HCT116 (cell line): Measurements from ENCODE around the gene GDPD3. TPM values are rescaled to one million over a fixed set of nuclear protein-coding genes. Genes with fewer than 3 reads are reported as not detected.

Experiments
- ATAC-seq: fragments of 200-7000 bp; cut with Tn5 transposase; 2 replicates; pipeline ENCODE4 v1.9.1; 2020; ENCODE audit warnings: mild to moderate bottlenecking, moderate library complexity
- BruUV-seq: library from RNA; stranded (reverse); fragments of 400-500 nt; replicated peaks from 2 replicates; lab custom pipeline; 2021; lab: Mats Ljungman, UMichigan
- CTCF ChIA-PET: fragments of 300-600 bp; sonication (Branson Sonifier 250); formaldehyde crosslinking; loops from one replicate; lab custom pipeline; 2021; ENCODE audit warnings: antibody characterized with exemption; lab: Charles Lee
- POLR2A ChIA-PET: fragments of 300-600, 350-600 bp; sonication (Branson Sonifier 250); formaldehyde crosslinking; loops from one replicate; lab custom pipeline; 2021; ENCODE audit warnings: antibody characterized with exemption; lab: Charles Lee
- RAD21 ChIA-PET, 2 experiments: fragments of 300-600 bp; sonication (Branson Sonifier 250); formaldehyde crosslinking; loops; one replicate each; lab custom pipeline; 2023; ENCODE audit warnings: low total read pairs in 2 of 2; ENCODE audit not compliant: uncharacterized antibody in 2 of 2, unreplicated experiment in 2 of 2, low non-redundant PET in 1 of 2; lab: Charles Lee
- DNase-seq: peaks from one replicate; pipeline ENCODE4 v3.0.0-alpha.2; 2010; ENCODE audit warnings: low read depth, low spot score
- H2AFZ ChIP-seq: fragments of 200-600 bp; shearing (Covaris generic), sonication (generic); 2 replicates; pipeline ENCODE4 v1.6.1; 2017; ENCODE audit warnings: low read depth, mixed run types, mixed read lengths, antibody characterized with exemption, low read length; ENCODE audit not compliant: poor library complexity, severe bottlenecking
- H3K27ac ChIP-seq: 2 replicates; pipeline ENCODE4 v1.5.1; 2012; ENCODE audit warnings: low read depth, low read length
- H3K27me3 ChIP-seq: fragments of 200-600 bp; sonication (generic); 2 replicates; pipeline ENCODE4 v1.6.1; 2016; ENCODE audit warnings: mixed run types, low read length, mixed read lengths; ENCODE audit not compliant: insufficient read depth
- H3K36me3 ChIP-seq, 2 experiments: fragments of 200-500 bp in 1 of 2; fragments of 200-600 bp in 1 of 2; sonication (Bioruptor generic) in 1 of 2; sonication (generic) in 1 of 2; 2 replicates each; pipeline versions ENCODE4 v1.5.1 to v1.6.1; 2014 to 2016; ENCODE audit warnings: low read length in 2 of 2, inconsistent platforms in 1 of 2, mixed read lengths in 1 of 2, mixed run types in 1 of 2; ENCODE audit not compliant: insufficient read depth in 2 of 2, control insufficient read depth in 1 of 2
- H3K4me1 ChIP-seq, 2 experiments: fragments of 200-600 bp in 1 of 2; sonication (generic) in 1 of 2; 2 replicates each; pipeline versions ENCODE4 v1.5.1 to v1.6.1; 2012 to 2017; ENCODE audit warnings: low read length in 2 of 2, inconsistent platforms in 1 of 2, mild to moderate bottlenecking in 1 of 2, mixed read lengths in 1 of 2, mixed run types in 1 of 2, moderate library complexity in 1 of 2; ENCODE audit not compliant: insufficient read depth in 2 of 2, control insufficient read depth in 1 of 2
- H3K4me2 ChIP-seq: fragments of 200-600 bp; sonication (generic); 2 replicates; pipeline ENCODE4 v1.6.1; 2017; ENCODE audit warnings: mixed run types, low read length, mixed read lengths
- H3K4me3 ChIP-seq, 2 experiments: fragments of 200-600 bp in 1 of 2; sonication (generic) in 1 of 2; replicated peaks in 1 of 2; 2 replicates each; pipeline ENCODE4 v1.5.1; 2011 to 2016; ENCODE audit warnings: low read length in 2 of 2, control low read depth in 1 of 2, low read depth in 1 of 2, mild to moderate bottlenecking in 1 of 2, mixed read lengths in 1 of 2, mixed run types in 1 of 2
- H3K79me2 ChIP-seq: fragments of 200-600 bp; sonication (generic); 2 replicates; pipeline ENCODE4 v1.6.1; 2017; ENCODE audit warnings: mild to moderate bottlenecking, mixed run types, low read length, moderate library complexity, mixed read lengths; ENCODE audit not compliant: insufficient read depth
- H3K9ac ChIP-seq: fragments of 200-600 bp; sonication (generic); 2 replicates; pipeline ENCODE4 v1.6.1; 2016; ENCODE audit warnings: low read length, mixed read lengths
- H3K9me2 ChIP-seq: fragments of 200-600 bp; sonication (generic), shearing (Covaris generic); 2 replicates; pipeline ENCODE4 v1.6.1; 2017; ENCODE audit warnings: mixed run types, mild to moderate bottlenecking, moderate library complexity; ENCODE audit not compliant: insufficient read depth
- H3K9me3 ChIP-seq, 2 experiments: fragments of 200-500 bp in 1 of 2; fragments of 200-600 bp in 1 of 2; sonication (Bioruptor generic) in 1 of 2; sonication (generic) in 1 of 2; 2 replicates each; pipeline ENCODE4 v1.6.1; 2014 to 2017; ENCODE audit warnings: low read length in 2 of 2, mixed read lengths in 2 of 2, inconsistent platforms in 1 of 2, low read depth in 1 of 2, mild to moderate bottlenecking in 1 of 2, mixed run types in 1 of 2, moderate library complexity in 1 of 2; ENCODE audit not compliant: control insufficient read depth in 1 of 2, insufficient read depth in 1 of 2
- H4K20me1 ChIP-seq: fragments of 200-600 bp; sonication (generic), shearing (Covaris generic); 2 replicates; pipeline ENCODE4 v1.6.1; 2017; ENCODE audit warnings: mixed run types, mild to moderate bottlenecking, moderate library complexity; ENCODE audit not compliant: insufficient read depth
- CBX3 ChIP-seq: IDR thresholded peaks from 2 replicates; pipeline ENCODE4 v1.6.1; 2012; ENCODE audit warnings: low read depth
- FOSL1 ChIP-seq: IDR thresholded peaks from 2 replicates; pipeline ENCODE4 v1.6.1; 2012; ENCODE audit warnings: low read depth
- JUND ChIP-seq: IDR thresholded peaks from 2 replicates; pipeline ENCODE4 v1.6.1; 2012
- POLR2A ChIP-seq: IDR thresholded peaks from 2 replicates; pipeline ENCODE4 v1.7.0; 2011; ENCODE audit warnings: borderline replicate concordance; ENCODE audit not compliant: insufficient read depth, insufficient read length; ENCODE audit errors: extremely low read depth
- POLR2AphosphoS5 ChIP-seq: IDR thresholded peaks from 2 replicates; pipeline ENCODE4 v1.6.1; 2011; ENCODE audit warnings: mild to moderate bottlenecking, low read depth, low read length, moderate library complexity
- SIN3A ChIP-seq: IDR thresholded peaks from 2 replicates; pipeline ENCODE4 v1.6.1; 2012; ENCODE audit warnings: low read depth
- SRF ChIP-seq: IDR thresholded peaks from 2 replicates; pipeline ENCODE4 v1.6.1; 2012; ENCODE audit warnings: low read depth
- TCF7L2 ChIP-seq: IDR thresholded peaks from 2 replicates; pipeline ENCODE4 v1.7.0; 2011; ENCODE audit warnings: borderline replicate concordance, inconsistent platforms; ENCODE audit not compliant: insufficient read depth, insufficient read length; ENCODE audit errors: extremely low read depth
- intact Hi-C: fragments of 100-400 bp; cut with micrococcal nuclease; formaldehyde crosslinking; loops from 2 replicates; pipeline ENCODE4 v1.10.0; 2022
- total RNA-seq: library from RNA; stranded (reverse); gene quantifications from one replicate; pipeline ENCODE4 v1.2.1, GENCODE V29; 2021; ENCODE audit not compliant: unreplicated experiment
- TF ChIP-seq, protein P1 (sequence below): IDR thresholded peaks from 2 replicates; pipeline ENCODE4 v1.6.1; 2011; ENCODE audit warnings: mild to moderate bottlenecking, low read length, moderate library complexity; ENCODE audit not compliant: insufficient replicate concordance; ENCODE audit errors: extremely low read depth
- TF ChIP-seq, protein P2 (sequence below): IDR thresholded peaks from 2 replicates; pipeline ENCODE4 v1.6.1; 2012; ENCODE audit warnings: low read depth
- TF ChIP-seq, protein P3 (sequence below): IDR thresholded peaks from 2 replicates; pipeline ENCODE4 v1.6.1; 2012
- TF ChIP-seq, protein P4 (sequence below), 3 experiments: fragments of 200-600 bp in 1 of 3; sonication (generic) in 1 of 3; IDR thresholded peaks in 2 of 3; conservative IDR thresholded peaks in 1 of 3; 2 replicates each; pipeline ENCODE4 v1.5.1; 2012 to 2017; ENCODE audit warnings: low read depth in 2 of 3, low read length in 2 of 3, antibody characterized with exemption in 1 of 3, borderline replicate concordance in 1 of 3, control low read depth in 1 of 3, mild to moderate bottlenecking in 1 of 3, mixed read lengths in 1 of 3, mixed run types in 1 of 3, moderate library complexity in 1 of 3; ENCODE audit not compliant: insufficient read depth in 1 of 3

The GDPD3 gene
- total RNA-seq, 1 experiment from 2014 or later, result 7.0 TPM

DNA sequence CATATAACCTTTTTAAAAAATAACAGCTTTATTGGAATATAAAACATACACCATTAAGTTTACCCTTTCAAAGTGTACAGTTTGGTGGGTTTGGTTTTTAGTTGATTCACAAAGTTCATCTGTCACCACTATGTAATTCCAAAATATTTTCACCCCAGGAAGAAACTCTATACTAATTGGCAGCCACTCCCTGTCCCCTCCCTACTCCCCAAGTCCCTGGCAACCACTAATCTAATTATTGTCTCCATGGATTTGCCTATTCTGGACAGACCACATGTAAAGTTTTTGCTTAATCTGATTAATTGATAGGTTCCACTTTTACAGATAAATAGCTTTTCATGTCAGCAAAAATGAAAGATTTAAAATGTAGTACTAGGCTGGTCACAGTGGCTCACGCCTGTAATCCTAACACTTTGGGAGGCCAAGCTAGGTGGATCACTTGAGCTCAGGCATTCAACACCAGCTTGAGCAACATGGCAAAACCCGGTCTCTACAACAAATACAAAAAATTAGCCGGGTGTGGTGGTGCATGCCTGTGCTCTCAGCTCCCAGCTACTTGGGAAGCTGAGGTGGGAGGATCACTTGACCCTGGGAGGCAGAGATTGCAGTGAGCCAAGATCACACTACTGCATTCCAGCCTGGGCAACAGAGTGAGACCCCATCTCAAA lies 34.6 kb upstream of the GDPD3 start (continued):
- no peak for TF ChIP-seq FOSL1
- TF ChIP-seq, all 23 proteins: peak for 0

DNA sequence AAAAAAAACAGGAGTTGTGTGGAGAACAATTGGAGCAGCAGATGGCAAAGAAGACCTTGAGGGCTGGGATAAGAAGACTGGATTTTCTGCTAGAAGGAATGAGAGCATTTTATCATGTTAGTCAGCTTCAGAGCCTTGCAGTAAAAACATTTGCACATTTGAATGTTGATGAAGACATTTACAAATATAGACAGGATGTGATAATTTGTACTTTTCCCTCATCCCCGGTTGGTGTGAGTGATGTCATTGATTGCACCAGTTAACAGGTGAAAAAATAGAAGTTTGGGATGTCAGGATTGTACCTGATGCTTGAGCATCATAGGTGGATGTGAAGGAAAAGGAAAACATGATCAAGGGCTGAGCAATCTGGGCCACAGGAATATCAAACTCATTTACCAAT lies 32.3 kb upstream of the GDPD3 start:
- no peak overlapping the region for H2AFZ ChIP-seq
- no peaks in the 10 kb centered on the region for H3K79me2 ChIP-seq
- intact Hi-C loops, result no loop called here
- H3K4me3 ChIP-seq, result no peak overlapping the region
- CTCF ChIA-PET, result no interaction called here
- peaks cover 0 to 4% of the 10 kb centered on the region in 2 experiments; a peak in 2 of 4 replicates for H3K9me3 ChIP-seq
- DNase-seq (no peak), ATAC-seq (no peak)
- RAD21 ChIA-PET, result no interaction called here
- H3K4me1 ChIP-seq, result no peaks in the 10 kb centered on the region
- H4K20me1 ChIP-seq, result no peaks in the 10 kb centered on the region
- no TSS peak for BruUV-seq
- no peaks in the 10 kb centered on the region for H3K36me3 ChIP-seq
- no peak overlapping the region for H3K27ac ChIP-seq
- no peaks in the 10 kb centered on the region for H3K9me2 ChIP-seq
- no peak overlapping the region for H3K9ac ChIP-seq
- TF ChIP-seq SIN3A (no peak), POLR2AphosphoS5 (no peak), POLR2A (no peak), CBX3 (no peak), JUND (no peak), TCF7L2 (no peak), SRF (no peak)
- TF ChIP-seq, protein P1, sequence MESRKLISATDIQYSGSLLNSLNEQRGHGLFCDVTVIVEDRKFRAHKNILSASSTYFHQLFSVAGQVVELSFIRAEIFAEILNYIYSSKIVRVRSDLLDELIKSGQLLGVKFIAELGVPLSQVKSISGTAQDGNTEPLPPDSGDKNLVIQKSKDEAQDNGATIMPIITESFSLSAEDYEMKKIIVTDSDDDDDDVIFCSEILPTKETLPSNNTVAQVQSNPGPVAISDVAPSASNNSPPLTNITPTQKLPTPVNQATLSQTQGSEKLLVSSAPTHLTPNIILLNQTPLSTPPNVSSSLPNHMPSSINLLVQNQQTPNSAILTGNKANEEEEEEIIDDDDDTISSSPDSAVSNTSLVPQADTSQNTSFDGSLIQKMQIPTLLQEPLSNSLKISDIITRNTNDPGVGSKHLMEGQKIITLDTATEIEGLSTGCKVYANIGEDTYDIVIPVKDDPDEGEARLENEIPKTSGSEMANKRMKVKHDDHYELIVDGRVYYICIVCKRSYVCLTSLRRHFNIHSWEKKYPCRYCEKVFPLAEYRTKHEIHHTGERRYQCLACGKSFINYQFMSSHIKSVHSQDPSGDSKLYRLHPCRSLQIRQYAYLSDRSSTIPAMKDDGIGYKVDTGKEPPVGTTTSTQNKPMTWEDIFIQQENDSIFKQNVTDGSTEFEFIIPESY, result no peak
- TF ChIP-seq, protein P2, sequence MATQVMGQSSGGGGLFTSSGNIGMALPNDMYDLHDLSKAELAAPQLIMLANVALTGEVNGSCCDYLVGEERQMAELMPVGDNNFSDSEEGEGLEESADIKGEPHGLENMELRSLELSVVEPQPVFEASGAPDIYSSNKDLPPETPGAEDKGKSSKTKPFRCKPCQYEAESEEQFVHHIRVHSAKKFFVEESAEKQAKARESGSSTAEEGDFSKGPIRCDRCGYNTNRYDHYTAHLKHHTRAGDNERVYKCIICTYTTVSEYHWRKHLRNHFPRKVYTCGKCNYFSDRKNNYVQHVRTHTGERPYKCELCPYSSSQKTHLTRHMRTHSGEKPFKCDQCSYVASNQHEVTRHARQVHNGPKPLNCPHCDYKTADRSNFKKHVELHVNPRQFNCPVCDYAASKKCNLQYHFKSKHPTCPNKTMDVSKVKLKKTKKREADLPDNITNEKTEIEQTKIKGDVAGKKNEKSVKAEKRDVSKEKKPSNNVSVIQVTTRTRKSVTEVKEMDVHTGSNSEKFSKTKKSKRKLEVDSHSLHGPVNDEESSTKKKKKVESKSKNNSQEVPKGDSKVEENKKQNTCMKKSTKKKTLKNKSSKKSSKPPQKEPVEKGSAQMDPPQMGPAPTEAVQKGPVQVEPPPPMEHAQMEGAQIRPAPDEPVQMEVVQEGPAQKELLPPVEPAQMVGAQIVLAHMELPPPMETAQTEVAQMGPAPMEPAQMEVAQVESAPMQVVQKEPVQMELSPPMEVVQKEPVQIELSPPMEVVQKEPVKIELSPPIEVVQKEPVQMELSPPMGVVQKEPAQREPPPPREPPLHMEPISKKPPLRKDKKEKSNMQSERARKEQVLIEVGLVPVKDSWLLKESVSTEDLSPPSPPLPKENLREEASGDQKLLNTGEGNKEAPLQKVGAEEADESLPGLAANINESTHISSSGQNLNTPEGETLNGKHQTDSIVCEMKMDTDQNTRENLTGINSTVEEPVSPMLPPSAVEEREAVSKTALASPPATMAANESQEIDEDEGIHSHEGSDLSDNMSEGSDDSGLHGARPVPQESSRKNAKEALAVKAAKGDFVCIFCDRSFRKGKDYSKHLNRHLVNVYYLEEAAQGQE, result no peak
- TF ChIP-seq, protein P3, sequence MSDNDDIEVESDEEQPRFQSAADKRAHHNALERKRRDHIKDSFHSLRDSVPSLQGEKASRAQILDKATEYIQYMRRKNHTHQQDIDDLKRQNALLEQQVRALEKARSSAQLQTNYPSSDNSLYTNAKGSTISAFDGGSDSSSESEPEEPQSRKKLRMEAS, result no peak
- TF ChIP-seq, protein P4, sequence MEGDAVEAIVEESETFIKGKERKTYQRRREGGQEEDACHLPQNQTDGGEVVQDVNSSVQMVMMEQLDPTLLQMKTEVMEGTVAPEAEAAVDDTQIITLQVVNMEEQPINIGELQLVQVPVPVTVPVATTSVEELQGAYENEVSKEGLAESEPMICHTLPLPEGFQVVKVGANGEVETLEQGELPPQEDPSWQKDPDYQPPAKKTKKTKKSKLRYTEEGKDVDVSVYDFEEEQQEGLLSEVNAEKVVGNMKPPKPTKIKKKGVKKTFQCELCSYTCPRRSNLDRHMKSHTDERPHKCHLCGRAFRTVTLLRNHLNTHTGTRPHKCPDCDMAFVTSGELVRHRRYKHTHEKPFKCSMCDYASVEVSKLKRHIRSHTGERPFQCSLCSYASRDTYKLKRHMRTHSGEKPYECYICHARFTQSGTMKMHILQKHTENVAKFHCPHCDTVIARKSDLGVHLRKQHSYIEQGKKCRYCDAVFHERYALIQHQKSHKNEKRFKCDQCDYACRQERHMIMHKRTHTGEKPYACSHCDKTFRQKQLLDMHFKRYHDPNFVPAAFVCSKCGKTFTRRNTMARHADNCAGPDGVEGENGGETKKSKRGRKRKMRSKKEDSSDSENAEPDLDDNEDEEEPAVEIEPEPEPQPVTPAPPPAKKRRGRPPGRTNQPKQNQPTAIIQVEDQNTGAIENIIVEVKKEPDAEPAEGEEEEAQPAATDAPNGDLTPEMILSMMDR (IDR thresholded peaks at IDR 0.05 in 2 of 3, conservative IDR thresholded peaks at IDR 0.05 in 1 of 3; ENCODE audit: borderline replicate concordance in 1 of 3, insufficient read depth in 1 of 3, low read depth in 2 of 3, low read length in 2 of 3), result no peak
- no peak overlapping the region for H3K4me2 ChIP-seq
- POLR2A ChIA-PET, result no interaction called here
- H3K27me3 ChIP-seq, result no peaks in the 10 kb centered on the region
